ENCODE measurements around the gene HHLA2.

DNA sequence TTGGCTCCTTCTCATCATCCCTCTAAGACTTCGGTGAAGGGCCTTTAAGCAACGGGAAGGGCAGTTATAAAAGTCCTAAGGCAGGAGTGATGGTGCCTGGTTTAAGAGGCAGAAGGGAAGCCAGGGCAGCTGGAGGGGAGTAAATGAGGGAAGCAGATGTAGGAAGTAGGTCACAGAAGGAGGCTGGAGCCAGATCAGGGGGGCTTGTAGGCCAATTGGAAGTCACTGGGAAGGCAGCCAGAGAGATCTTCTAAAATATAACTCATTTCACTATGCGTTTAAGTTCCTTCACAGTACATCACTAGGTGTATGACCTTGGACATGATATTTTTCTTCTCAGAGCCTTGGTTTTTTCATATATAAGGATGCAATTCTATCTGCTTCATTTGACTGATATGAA, 119.3 kb downstream of the HHLA2 start:
- TF ChIP-seq, protein P1, sequence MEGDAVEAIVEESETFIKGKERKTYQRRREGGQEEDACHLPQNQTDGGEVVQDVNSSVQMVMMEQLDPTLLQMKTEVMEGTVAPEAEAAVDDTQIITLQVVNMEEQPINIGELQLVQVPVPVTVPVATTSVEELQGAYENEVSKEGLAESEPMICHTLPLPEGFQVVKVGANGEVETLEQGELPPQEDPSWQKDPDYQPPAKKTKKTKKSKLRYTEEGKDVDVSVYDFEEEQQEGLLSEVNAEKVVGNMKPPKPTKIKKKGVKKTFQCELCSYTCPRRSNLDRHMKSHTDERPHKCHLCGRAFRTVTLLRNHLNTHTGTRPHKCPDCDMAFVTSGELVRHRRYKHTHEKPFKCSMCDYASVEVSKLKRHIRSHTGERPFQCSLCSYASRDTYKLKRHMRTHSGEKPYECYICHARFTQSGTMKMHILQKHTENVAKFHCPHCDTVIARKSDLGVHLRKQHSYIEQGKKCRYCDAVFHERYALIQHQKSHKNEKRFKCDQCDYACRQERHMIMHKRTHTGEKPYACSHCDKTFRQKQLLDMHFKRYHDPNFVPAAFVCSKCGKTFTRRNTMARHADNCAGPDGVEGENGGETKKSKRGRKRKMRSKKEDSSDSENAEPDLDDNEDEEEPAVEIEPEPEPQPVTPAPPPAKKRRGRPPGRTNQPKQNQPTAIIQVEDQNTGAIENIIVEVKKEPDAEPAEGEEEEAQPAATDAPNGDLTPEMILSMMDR (IDR thresholded peaks at IDR 0.05) = no peak
- TF ChIP-seq SP1 (CRISPR knock-in tag; conservative IDR thresholded peaks at IDR 0.05) = no peak

Measured in WTC11 (cell line).